SK-N-SH (cell line): ENCODE data around the gene TCEA3. TPM values are rescaled to one million over a fixed set of nuclear protein-coding genes. Genes with fewer than 3 reads are reported as not detected.

Experiments
- CTCF ChIA-PET: fragments of 300-600, 350-600 bp; formaldehyde crosslinking; extraction: SDS; loops from one replicate; lab custom pipeline; 2021; lab: Yijun Ruan, JAX
- POLR2A ChIA-PET: fragments of 350-600 bp; sonication (Branson Sonifier 250); formaldehyde crosslinking; extraction: SDS; loops from one replicate; lab custom pipeline; 2020; ENCODE audit warnings: antibody characterized with exemption, inconsistent platforms; lab: Yijun Ruan, JAX
- DNase-seq: peaks from one replicate; pipeline ENCODE4 v3.0.0; 2012
- H2AFZ ChIP-seq: fragments of 200-600 bp; sonication (generic); 2 replicates; pipeline ENCODE4 v1.8.1; 2016; ENCODE audit warnings: antibody characterized with exemption, mild to moderate bottlenecking, low read depth
- H3F3A ChIP-seq: fragments of 200-600 bp; sonication (generic); replicated peaks from 2 replicates; pipeline ENCODE3; 2016; ENCODE audit warnings: antibody characterized with exemption, mild to moderate bottlenecking; ENCODE audit not compliant: insufficient read depth
- H3K27ac ChIP-seq, 2 experiments: fragments of 200-500 bp in 1 of 2; fragments of 200-600 bp in 1 of 2; sonication (Bioruptor generic) in 1 of 2; sonication (generic), shearing (Covaris generic) in 1 of 2; 2 replicates each; pipeline versions ENCODE4 v1.5.1 to v1.6.1; 2014 to 2016; ENCODE audit warnings: low read depth in 2 of 2, inconsistent platforms in 1 of 2, low read length in 1 of 2, mild to moderate bottlenecking in 1 of 2, mixed read lengths in 1 of 2
- H3K27me3 ChIP-seq: fragments of 200-600 bp; sonication (generic), shearing (Covaris generic); 2 replicates; pipeline ENCODE4 v1.6.1; 2016; ENCODE audit warnings: mixed run types; ENCODE audit not compliant: insufficient read depth
- H3K36me3 ChIP-seq, 2 experiments: fragments of 200-500 bp in 1 of 2; fragments of 200-600 bp in 1 of 2; sonication (Bioruptor generic) in 1 of 2; sonication (generic) in 1 of 2; replicated peaks in 1 of 2; 2 replicates each; pipeline versions ENCODE3 to v1.5.1; 2014 to 2016; ENCODE audit warnings: low read length in 1 of 2, mild to moderate bottlenecking in 1 of 2; ENCODE audit not compliant: insufficient read depth in 2 of 2, control insufficient read depth in 1 of 2
- H3K4me1 ChIP-seq, 2 experiments: fragments of 200-500 bp in 1 of 2; fragments of 200-600 bp in 1 of 2; sonication (Bioruptor generic) in 1 of 2; sonication (generic), shearing (Covaris generic) in 1 of 2; 2 replicates each; pipeline versions ENCODE4 v1.5.1 to v1.6.1; 2014 to 2016; ENCODE audit warnings: low read depth in 1 of 2, low read length in 1 of 2, mixed run types in 1 of 2; ENCODE audit not compliant: insufficient read depth in 2 of 2, control insufficient read depth in 1 of 2
- H3K4me2 ChIP-seq: fragments of 200-600 bp; sonication (generic), shearing (Covaris generic); 2 replicates; pipeline ENCODE4 v1.6.1; 2017; ENCODE audit warnings: mixed run types
- H3K4me3 ChIP-seq, 2 experiments: fragments of 200-500 bp in 1 of 2; fragments of 200-600 bp in 1 of 2; sonication (Bioruptor generic) in 1 of 2; sonication (generic), shearing (Covaris generic) in 1 of 2; 2 replicates each; pipeline versions ENCODE4 v1.5.1 to v1.8.1; 2014 to 2016; ENCODE audit warnings: low read depth in 2 of 2, inconsistent platforms in 1 of 2, low read length in 1 of 2, mild to moderate bottlenecking in 1 of 2, mixed read lengths in 1 of 2, moderate library complexity in 1 of 2
- H3K79me2 ChIP-seq: fragments of 200-600 bp; sonication (generic); 2 replicates; pipeline ENCODE4 v1.8.1; 2017; ENCODE audit warnings: mild to moderate bottlenecking; ENCODE audit not compliant: insufficient read depth
- H3K9ac ChIP-seq: fragments of 200-600 bp; sonication (generic); 2 replicates; pipeline ENCODE4 v1.6.1; 2017; ENCODE audit warnings: mixed run types
- H3K9me2 ChIP-seq: fragments of 200-600 bp; sonication (generic); 2 replicates; pipeline ENCODE4 v1.6.1; 2017; ENCODE audit warnings: mixed run types
- H3K9me3 ChIP-seq: fragments of 200-600 bp; sonication (generic); 2 replicates; pipeline ENCODE4 v1.6.1; 2017; ENCODE audit warnings: mixed run types, mild to moderate bottlenecking, moderate library complexity
- H4K20me1 ChIP-seq: fragments of 200-600 bp; sonication (generic); 2 replicates; pipeline ENCODE4 v1.6.1; 2017; ENCODE audit warnings: mild to moderate bottlenecking, mixed run types; ENCODE audit not compliant: insufficient read depth
- EP300 ChIP-seq, 2 experiments: IDR thresholded peaks; 2 replicates each; pipeline versions ENCODE4 v1.4.0 to v1.6.1; 2012; ENCODE audit warnings: borderline replicate concordance in 1 of 2, low read depth in 1 of 2, low read length in 1 of 2
- EZH2phosphoT487 ChIP-seq: fragments of 200-600 bp; sonication (generic); IDR thresholded peaks from 2 replicates; pipeline ENCODE4 v1.6.1; 2017; ENCODE audit warnings: low read depth, mixed run types, mild to moderate bottlenecking, antibody characterized with exemption, moderate library complexity, borderline replicate concordance
- FOSL2 ChIP-seq: IDR thresholded peaks from 2 replicates; pipeline ENCODE4 v1.4.0; 2012; ENCODE audit warnings: low read depth, mild to moderate bottlenecking, moderate library complexity, borderline replicate concordance
- FOXM1 ChIP-seq: IDR thresholded peaks from 2 replicates; pipeline ENCODE4 v1.4.0; 2012; ENCODE audit warnings: low read depth, mild to moderate bottlenecking
- GABPA ChIP-seq: IDR thresholded peaks from 2 replicates; pipeline ENCODE4 v1.4.0; 2012; ENCODE audit warnings: low read depth, mild to moderate bottlenecking
- GATA2 ChIP-seq: sonication (generic); formaldehyde crosslinking; IDR thresholded peaks from 2 replicates; pipeline ENCODE4 v1.5.0; 2020; ENCODE audit warnings: mild to moderate bottlenecking, missing genetic modification reagents
- IRF3 ChIP-seq: fragments of 150-350 bp; IDR thresholded peaks from 2 replicates; pipeline ENCODE4 v1.6.1; 2016; ENCODE audit warnings: mild to moderate bottlenecking, low read depth, low read length
- JUND ChIP-seq: IDR thresholded peaks from 2 replicates; pipeline ENCODE4 v1.4.0; 2012
- MEF2A ChIP-seq: IDR thresholded peaks from 2 replicates; pipeline ENCODE4 v1.4.0; 2012; ENCODE audit warnings: low read depth, borderline replicate concordance
- NFIC ChIP-seq: IDR thresholded peaks from 2 replicates; pipeline ENCODE4 v1.4.0; 2012; ENCODE audit warnings: borderline replicate concordance
- NRF1 ChIP-seq: IDR thresholded peaks from 2 replicates; pipeline ENCODE4 v1.6.1; 2012; ENCODE audit warnings: low read depth, mild to moderate bottlenecking, low read length
- RAD21 ChIP-seq: IDR thresholded peaks from 2 replicates; pipeline ENCODE4 v1.6.1; 2012; ENCODE audit warnings: mild to moderate bottlenecking, low read length
- RCOR1 ChIP-seq: fragments of 150-350 bp; IDR thresholded peaks from 2 replicates; pipeline ENCODE4 v1.6.1; 2017; ENCODE audit warnings: antibody characterized with exemption, low read length
- RXRA ChIP-seq: IDR thresholded peaks from 2 replicates; pipeline ENCODE4 v1.4.0; 2012; ENCODE audit warnings: low read depth, mild to moderate bottlenecking, borderline replicate concordance
- SMC3 ChIP-seq: IDR thresholded peaks from 2 replicates; pipeline ENCODE4 v1.6.1; 2012; ENCODE audit warnings: low read depth, low read length, improper control_type of control experiment
- TAF1 ChIP-seq: IDR thresholded peaks from 2 replicates; pipeline ENCODE4 v1.6.1; 2012; ENCODE audit warnings: low read depth, mild to moderate bottlenecking, low read length, moderate library complexity, borderline replicate concordance
- TCF12 ChIP-seq: IDR thresholded peaks from 2 replicates; pipeline ENCODE4 v1.4.0; 2012
- TEAD4 ChIP-seq: IDR thresholded peaks from 2 replicates; pipeline ENCODE4 v1.4.0; 2012; ENCODE audit warnings: mild to moderate bottlenecking, borderline replicate concordance; ENCODE audit not compliant: insufficient read depth
- YY1 ChIP-seq: IDR thresholded peaks from 2 replicates; pipeline ENCODE4 v1.4.0; 2012; ENCODE audit warnings: low read depth, mild to moderate bottlenecking
- WGBS: methylation state at CpG from one replicate; pipeline ENCODE4 v1.1.6; 2017; ENCODE audit warnings: low lambda C conversion rate; 5-methylcytosine and 5-hydroxymethylcytosine counted together
- polyA plus RNA-seq, 3 experiments: library from polyadenylated mRNA; depleted of rRNA; stranded (reverse); fragments of >200 nt; gene quantifications; 2 replicates each; pipeline ENCODE4 v1.2.3, GENCODE V29; 2012
- TF ChIP-seq, protein P1 (sequence below): IDR thresholded peaks from 2 replicates; pipeline ENCODE4; 2012
- TF ChIP-seq, protein P2 (sequence below): fragments of 200-600 bp; sonication (generic); IDR thresholded peaks from 2 replicates; pipeline ENCODE4 v1.6.1; 2017; ENCODE audit warnings: antibody characterized with exemption, mild to moderate bottlenecking, moderate library complexity

The TCEA3 gene
- polyA plus RNA-seq, 1 of the 3 experiments (the other 2 are of a cell fraction) = 1.1 TPM

DNA sequence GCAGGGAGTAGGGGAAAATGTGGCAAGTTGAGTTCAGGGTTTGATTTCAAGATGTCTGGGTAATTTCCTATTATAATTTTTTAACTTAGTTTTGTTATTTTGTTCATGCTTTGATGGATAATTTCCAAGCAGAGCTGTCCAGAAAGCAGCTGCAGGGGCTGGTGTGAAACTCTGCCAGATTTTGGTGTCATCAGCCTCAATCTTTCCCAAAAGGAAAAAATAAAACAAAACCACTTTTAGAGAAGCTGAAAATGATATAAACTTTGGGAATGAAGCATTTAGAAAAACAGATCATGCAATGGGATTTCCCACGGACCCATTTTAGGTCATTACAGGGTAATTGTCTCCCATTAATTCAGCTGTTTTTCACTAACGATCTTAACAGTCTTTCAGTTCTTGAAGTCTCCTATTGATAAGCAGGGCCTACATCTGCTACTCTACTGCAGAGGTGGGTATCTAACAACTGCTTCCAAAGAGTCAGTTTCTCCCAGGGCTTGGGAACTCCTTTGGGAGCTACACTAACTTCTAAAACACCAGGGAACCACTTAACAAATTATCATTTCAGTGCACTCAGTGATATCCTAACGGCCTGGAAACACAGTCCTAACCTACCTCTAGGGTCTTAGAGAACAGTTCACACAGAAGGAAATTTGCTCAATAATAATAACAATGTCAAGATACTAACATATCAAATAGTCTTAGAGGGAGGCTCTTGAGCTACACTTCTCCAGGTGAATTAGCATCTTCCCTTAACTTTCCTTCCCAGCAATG, 67.2 kb downstream of the TCEA3 start:
- no peak for TF ChIP-seq YY1
- TF ChIP-seq FOXM1 = no peak
- TF ChIP-seq GATA2 (CRISPR knock-in tag) = no peak
- no peak for TF ChIP-seq SMC3
- TF ChIP-seq EZH2phosphoT487 = no peak
- TF ChIP-seq JUND = no peak
- TF ChIP-seq MEF2A = no peak
- no peak for TF ChIP-seq IRF3
- no peak for TF ChIP-seq RAD21
- TF ChIP-seq GABPA = no peak
- TF ChIP-seq RCOR1 = no peak
- TF ChIP-seq, all 33 proteins: peak for 0
- Histone ChIP-seq H3K79me2 (peaks cover 11% of the 10 kb centered on the region; the same call in 1 of the 2 replicates), H3K27me3 (no peaks in the 10 kb centered on the region), H3K27ac (peak overlapping the region in 1 of 2 experiments; percentile 78; a peak in 2 of 4 replicates), H3F3A (no peaks in the 10 kb centered on the region), H3K4me1 (peaks cover 0 to 12% of the 10 kb centered on the region in 2 experiments; a peak in 1 of 4 replicates), H3K4me3 (no peak overlapping the region), H3K9me2 (no peaks in the 10 kb centered on the region), H4K20me1 (no peaks in the 10 kb centered on the region), H3K4me2 (no peak overlapping the region), H2AFZ (no peak overlapping the region), H3K36me3 (peaks cover 28 to 44% of the 10 kb centered on the region in 2 experiments), H3K9ac (no peak overlapping the region), H3K9me3 (peaks cover 10% of the 10 kb centered on the region)
- DNase-seq = no peak
- WGBS = 41% methylated on average over 3 of the region's 3 CpGs
- ChIA-PET POLR2A (interaction anchor here (0.6 kb wide), 1 partner anchor 13 kb away, joined by 3 read pairs; the partner anchor contains the start of gene HNRNPR), CTCF (interaction anchor here (1.5 to 2.5 kb wide), 2 partner anchors 11 to 47 kb away, joined by 6 to 10 read pairs; no protein-coding TSS in a partner anchor)

DNA sequence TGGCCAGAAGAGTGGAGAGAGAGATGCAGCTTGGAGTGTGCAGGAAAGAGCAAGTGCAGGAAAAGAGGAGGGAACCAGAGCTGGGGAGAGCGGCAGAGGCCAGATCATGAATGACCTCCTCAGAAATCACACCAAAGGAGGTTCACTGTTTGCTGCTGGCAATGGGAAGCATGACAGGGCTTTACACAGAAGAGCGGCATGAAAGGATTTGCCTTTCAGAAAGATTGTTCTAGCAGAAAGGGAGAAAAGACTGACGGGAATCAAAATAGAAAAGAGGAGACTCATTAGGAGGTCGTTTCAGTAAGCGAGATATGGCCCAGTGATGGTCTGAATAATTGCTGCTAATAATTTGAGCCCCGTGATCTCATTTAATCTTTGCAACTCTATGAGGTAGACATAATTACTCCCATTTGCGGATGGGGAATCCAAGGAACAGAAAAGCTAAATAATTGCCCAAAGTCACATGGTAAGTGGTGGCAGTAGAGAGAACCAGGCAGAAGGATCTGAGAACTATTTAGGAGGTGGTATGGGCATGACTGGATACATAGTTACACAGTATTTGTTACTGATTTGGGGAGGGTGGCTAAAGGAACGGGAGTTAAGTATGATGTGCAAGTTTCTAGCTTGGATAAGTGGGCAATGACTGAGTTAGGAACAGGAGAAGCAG, 67.9 kb downstream of the TCEA3 start:
- CTCF ChIA-PET = interaction anchor here (1.5 to 2.5 kb wide), 2 partner anchors 11 to 48 kb away, joined by 6 to 10 read pairs; no protein-coding TSS in a partner anchor
- Histone ChIP-seq H4K20me1 (no peaks in the 10 kb centered on the region), H3K4me3 (no peak overlapping the region), H3K4me1 (peaks cover 0 to 12% of the 10 kb centered on the region in 2 experiments; a peak in 1 of 4 replicates), H3K9me3 (peaks cover 3% of the 10 kb centered on the region; the same call in 1 of the 2 replicates), H3F3A (no peaks in the 10 kb centered on the region), H3K27me3 (no peaks in the 10 kb centered on the region), H3K36me3 (peaks cover 21 to 37% of the 10 kb centered on the region in 2 experiments), H2AFZ (no peak overlapping the region), H3K79me2 (peaks cover 11% of the 10 kb centered on the region; the same call in 1 of the 2 replicates), H3K27ac (peak overlapping the region in 1 of 2 experiments; percentile 78; a peak in 2 of 4 replicates), H3K9me2 (no peaks in the 10 kb centered on the region), H3K9ac (no peak overlapping the region), H3K4me2 (no peak overlapping the region)
- POLR2A ChIA-PET = interaction anchor here (0.6 to 1.9 kb wide), 2 partner anchors 12 kb away, joined by 3 to 8 read pairs; partner anchors contain the start of gene HNRNPR
- no peak for DNase-seq
- WGBS = 89% methylated on average over 8 of the region's 8 CpGs
- TF ChIP-seq NRF1 (no peak), TAF1 (no peak), TEAD4 (no peak), FOXM1 (no peak), NFIC (no peak), TCF12 (no peak), EP300 (IDR thresholded peaks at IDR 0.05; ENCODE audit: borderline replicate concordance in 1 of 2, low read depth in 1 of 2, low read length in 1 of 2) (no peak), FOSL2 (no peak), IRF3 (no peak), EZH2phosphoT487 (no peak), RXRA (no peak)
- TF ChIP-seq, protein P1, sequence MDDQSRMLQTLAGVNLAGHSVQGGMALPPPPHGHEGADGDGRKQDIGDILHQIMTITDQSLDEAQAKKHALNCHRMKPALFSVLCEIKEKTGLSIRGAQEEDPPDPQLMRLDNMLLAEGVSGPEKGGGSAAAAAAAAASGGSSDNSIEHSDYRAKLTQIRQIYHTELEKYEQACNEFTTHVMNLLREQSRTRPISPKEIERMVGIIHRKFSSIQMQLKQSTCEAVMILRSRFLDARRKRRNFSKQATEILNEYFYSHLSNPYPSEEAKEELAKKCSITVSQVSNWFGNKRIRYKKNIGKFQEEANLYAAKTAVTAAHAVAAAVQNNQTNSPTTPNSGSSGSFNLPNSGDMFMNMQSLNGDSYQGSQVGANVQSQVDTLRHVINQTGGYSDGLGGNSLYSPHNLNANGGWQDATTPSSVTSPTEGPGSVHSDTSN = no peak
- TF ChIP-seq, protein P2, sequence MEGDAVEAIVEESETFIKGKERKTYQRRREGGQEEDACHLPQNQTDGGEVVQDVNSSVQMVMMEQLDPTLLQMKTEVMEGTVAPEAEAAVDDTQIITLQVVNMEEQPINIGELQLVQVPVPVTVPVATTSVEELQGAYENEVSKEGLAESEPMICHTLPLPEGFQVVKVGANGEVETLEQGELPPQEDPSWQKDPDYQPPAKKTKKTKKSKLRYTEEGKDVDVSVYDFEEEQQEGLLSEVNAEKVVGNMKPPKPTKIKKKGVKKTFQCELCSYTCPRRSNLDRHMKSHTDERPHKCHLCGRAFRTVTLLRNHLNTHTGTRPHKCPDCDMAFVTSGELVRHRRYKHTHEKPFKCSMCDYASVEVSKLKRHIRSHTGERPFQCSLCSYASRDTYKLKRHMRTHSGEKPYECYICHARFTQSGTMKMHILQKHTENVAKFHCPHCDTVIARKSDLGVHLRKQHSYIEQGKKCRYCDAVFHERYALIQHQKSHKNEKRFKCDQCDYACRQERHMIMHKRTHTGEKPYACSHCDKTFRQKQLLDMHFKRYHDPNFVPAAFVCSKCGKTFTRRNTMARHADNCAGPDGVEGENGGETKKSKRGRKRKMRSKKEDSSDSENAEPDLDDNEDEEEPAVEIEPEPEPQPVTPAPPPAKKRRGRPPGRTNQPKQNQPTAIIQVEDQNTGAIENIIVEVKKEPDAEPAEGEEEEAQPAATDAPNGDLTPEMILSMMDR = no peak
